ENCODE results near the gene IGHMBP2.

GRCh38 chr11:68980776-68981065 is 77.0 kb downstream of the IGHMBP2 start, which contains the start of gene MRGPRD:
- TF ChIP-seq POLR2A (IDR thresholded peaks at IDR 0.05) (no peak), CTCF (IDR thresholded peaks at IDR 0.05) (no peak), POLR2AphosphoS5 (IDR thresholded peaks at IDR 0.05) (no peak), EP300 (IDR thresholded peaks at IDR 0.05) (no peak)

Measured in suprapubic skin (tissue), 4 donors.